Spinal cord (tissue), 10 donors: ENCODE data around the gene TRAF7. TPM values are rescaled to one million over a fixed set of nuclear protein-coding genes. Genes with fewer than 3 reads are reported as not detected.

Experiments
- DNase-seq, 6 donors: peaks; one replicate each; pipeline versions ENCODE4 v3.0.0 to v3.0.0-alpha.2; 2013 to 2015; ENCODE audit warnings: low spot score in 6 of 6, low read depth in 4 of 6
- H3K27ac ChIP-seq: one replicate; pipeline ENCODE4 v1.5.1; 2013; ENCODE audit warnings: low read depth, low read length, control low read depth
- H3K27me3 ChIP-seq: one replicate; pipeline ENCODE4 v1.6.1; 2013; ENCODE audit warnings: low read length; ENCODE audit not compliant: control insufficient read depth, insufficient read depth
- H3K36me3 ChIP-seq: one replicate; pipeline ENCODE4 v1.6.1; 2013; ENCODE audit warnings: low read length; ENCODE audit not compliant: control insufficient read depth, insufficient read depth
- H3K4me1 ChIP-seq: one replicate; pipeline ENCODE4 v1.6.1; 2013; ENCODE audit warnings: low read length; ENCODE audit not compliant: control insufficient read depth, insufficient read depth
- H3K4me3 ChIP-seq: one replicate; pipeline ENCODE4 v1.5.1; 2013; ENCODE audit warnings: low read depth, low read length, control low read depth
- H3K9me3 ChIP-seq: one replicate; pipeline ENCODE4 v1.6.1; 2013; ENCODE audit warnings: low read length; ENCODE audit not compliant: control insufficient read depth, insufficient read depth
- WGBS: methylation state at CpG from one replicate; pipeline ENCODE4 v1.1.5; 2013; ENCODE audit warnings: missing lambda C conversion rate; ENCODE audit not compliant: insufficient coverage; 5-methylcytosine and 5-hydroxymethylcytosine counted together
- polyA plus RNA-seq, 2 donors: library from polyadenylated mRNA; unstranded; fragments of 120-200 nt; gene quantifications; one replicate each; pipeline ENCODE4 v1.2.1, GENCODE V29; 2013; ENCODE audit not compliant: insufficient read length in 2 of 2
- total RNA-seq, 2 donors: library from RNA; depleted of rRNA in 1 of 2; stranded (reverse); fragments of 120-200 nt in 1 of 2; fragments of >200 nt in 1 of 2; gene quantifications; one replicate each; pipeline versions ENCODE4 v1.2.3 to v1.2.4, GENCODE V29; 2013 to 2014
- donor health status: healthy.

The TRAF7 gene
- total and polyA plus RNA-seq, 4 donors = 20.4 to 62.6 (median 51.4) TPM

DNA sequence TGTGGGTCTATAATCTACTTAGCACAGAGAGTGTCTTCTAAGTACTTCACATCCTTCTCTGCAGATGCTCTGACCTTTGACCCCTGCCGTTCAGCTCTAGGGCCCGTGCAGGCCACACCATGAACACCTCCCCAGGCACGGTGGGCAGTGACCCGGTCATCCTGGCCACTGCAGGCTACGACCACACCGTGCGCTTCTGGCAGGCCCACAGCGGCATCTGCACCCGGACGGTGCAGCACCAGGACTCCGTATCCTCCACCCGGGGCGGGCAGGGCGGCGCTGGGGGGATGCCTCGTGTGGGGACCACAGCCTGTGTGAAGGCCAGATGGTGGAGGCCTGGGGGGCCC is 50.4 kb downstream of the TRAF7 start:
- no peak for DNase-seq
- 12% methylated on average over 16 of the region's 16 CpGs for WGBS
- Histone ChIP-seq H3K9me3 (no peaks in the 10 kb centered on the region), H3K27me3 (no peaks in the 10 kb centered on the region), H3K4me3 (peak overlapping the region; percentile 90), H3K4me1 (peaks cover 37% of the 10 kb centered on the region), H3K27ac (peak overlapping the region; percentile 57), H3K36me3 (peaks cover 49% of the 10 kb centered on the region)

DNA sequence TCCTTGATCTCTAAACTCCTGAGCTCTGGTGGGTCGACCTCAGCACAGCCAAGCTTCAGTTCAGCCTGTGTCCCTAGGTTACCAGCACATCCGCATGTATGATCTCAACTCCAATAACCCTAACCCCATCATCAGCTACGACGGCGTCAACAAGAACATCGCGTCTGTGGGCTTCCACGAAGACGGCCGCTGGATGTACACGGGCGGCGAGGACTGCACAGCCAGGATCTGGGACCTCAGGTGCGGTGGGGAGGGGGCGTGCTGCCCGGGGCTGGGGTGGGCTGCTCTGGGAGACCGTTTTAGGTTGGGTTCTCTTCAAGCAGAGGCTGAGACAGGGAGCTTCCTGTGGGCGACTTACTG is 50.8 kb downstream of the TRAF7 start:
- Histone ChIP-seq H3K27me3 (no peaks in the 10 kb centered on the region), H3K9me3 (no peaks in the 10 kb centered on the region), H3K36me3 (peaks cover 54% of the 10 kb centered on the region), H3K4me1 (peaks cover 37% of the 10 kb centered on the region), H3K4me3 (peak overlapping the region; percentile 90), H3K27ac (no peak overlapping the region)
- no peak for DNase-seq
- WGBS = 90% methylated on average over 13 of the region's 18 CpGs

DNA sequence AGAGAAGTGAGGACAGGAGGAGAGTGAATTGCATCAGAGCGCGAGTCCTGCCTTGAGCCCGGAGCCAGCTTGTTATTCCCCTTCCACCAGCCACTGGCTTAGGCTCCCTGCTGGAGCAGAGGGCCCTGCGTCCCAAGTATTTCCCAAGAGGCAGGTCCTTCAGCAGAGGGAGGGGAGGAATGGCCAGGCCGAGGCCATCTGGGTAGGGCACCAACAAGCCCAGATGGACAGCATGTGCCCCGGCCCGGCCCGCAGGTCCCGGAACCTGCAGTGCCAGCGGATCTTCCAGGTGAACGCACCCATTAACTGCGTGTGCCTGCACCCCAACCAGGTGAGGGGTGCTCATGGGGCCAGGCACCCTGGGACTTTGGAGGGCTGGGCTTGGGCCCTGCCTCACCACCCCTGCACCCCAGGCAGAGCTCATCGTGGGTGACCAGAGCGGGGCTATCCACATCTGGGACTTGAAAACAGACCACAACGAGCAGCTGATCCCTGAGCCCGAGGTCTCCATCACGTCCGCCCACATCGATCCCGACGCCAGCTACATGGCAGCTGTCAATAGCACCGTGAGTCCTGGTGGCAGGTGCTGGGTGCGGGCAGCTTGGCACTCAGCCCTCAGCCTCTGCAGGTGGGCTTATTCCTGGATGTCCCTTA is 51.3 kb downstream of the TRAF7 start:
- Histone ChIP-seq H3K27ac (no peak overlapping the region), H3K9me3 (no peaks in the 10 kb centered on the region), H3K36me3 (peaks cover 59% of the 10 kb centered on the region), H3K4me1 (peaks cover 39% of the 10 kb centered on the region), H3K27me3 (no peaks in the 10 kb centered on the region), H3K4me3 (no peak overlapping the region)
- DNase-seq = no peak
- 89% methylated on average over 20 of the region's 23 CpGs for WGBS

GRCh38 chr16:2207872-2208271 is 52.3 kb downstream of the TRAF7 start:
- Histone ChIP-seq H3K27me3 (no peaks in the 10 kb centered on the region), H3K4me3 (no peak overlapping the region), H3K27ac (no peak overlapping the region), H3K36me3 (peaks cover 68% of the 10 kb centered on the region), H3K9me3 (no peaks in the 10 kb centered on the region), H3K4me1 (peaks cover 48% of the 10 kb centered on the region)
- WGBS = 96% methylated on average over 9 of the region's 9 CpGs
- DNase-seq = no peak

GRCh38 chr16:2208308-2208707 is 52.7 kb downstream of the TRAF7 start:
- 76% methylated on average over 22 of the region's 23 CpGs for WGBS
- no peaks in the 10 kb centered on the region for H3K27me3 ChIP-seq
- no peak overlapping the region for H3K27ac ChIP-seq
- no peak for DNase-seq
- H3K36me3 ChIP-seq = peaks cover 73% of the 10 kb centered on the region
- H3K4me1 ChIP-seq = peaks cover 53% of the 10 kb centered on the region
- no peak overlapping the region for H3K4me3 ChIP-seq
- H3K9me3 ChIP-seq = no peaks in the 10 kb centered on the region

DNA sequence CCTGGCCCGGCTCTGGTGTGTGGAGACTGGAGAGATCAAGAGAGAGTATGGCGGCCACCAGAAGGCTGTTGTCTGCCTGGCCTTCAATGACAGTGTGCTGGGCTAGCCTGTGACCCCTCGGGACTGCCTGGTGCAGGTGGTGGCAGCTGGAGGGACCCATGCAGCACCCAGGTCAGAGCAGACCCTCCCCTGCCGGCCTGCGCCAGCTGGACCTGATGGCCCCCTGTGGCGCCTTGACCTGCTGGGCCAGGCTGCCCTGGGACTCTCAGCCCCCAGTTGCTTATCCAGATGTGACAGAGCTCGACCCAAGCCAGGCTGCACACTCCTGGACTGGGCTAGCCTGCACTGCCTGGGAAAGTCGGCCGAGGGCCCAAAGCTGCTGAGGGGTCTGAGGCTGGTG is 53.2 kb downstream of the TRAF7 start:
- Histone ChIP-seq H3K27me3 (no peaks in the 10 kb centered on the region), H3K4me1 (peaks cover 57% of the 10 kb centered on the region), H3K9me3 (no peaks in the 10 kb centered on the region), H3K27ac (no peak overlapping the region), H3K36me3 (peaks cover 73% of the 10 kb centered on the region), H3K4me3 (no peak overlapping the region)
- 93% methylated on average over 9 of the region's 9 CpGs for WGBS
- no peak for DNase-seq

GRCh38 chr16:2209258-2210008 is 53.9 kb downstream of the TRAF7 start:
- Histone ChIP-seq H3K27me3 (no peaks in the 10 kb centered on the region), H3K9me3 (no peaks in the 10 kb centered on the region), H3K36me3 (peaks cover 73% of the 10 kb centered on the region), H3K4me1 (peaks cover 58% of the 10 kb centered on the region), H3K27ac (no peak overlapping the region), H3K4me3 (no peak overlapping the region)
- WGBS = 73% methylated on average over 25 of the region's 29 CpGs
- DNase-seq = no peak

DNA sequence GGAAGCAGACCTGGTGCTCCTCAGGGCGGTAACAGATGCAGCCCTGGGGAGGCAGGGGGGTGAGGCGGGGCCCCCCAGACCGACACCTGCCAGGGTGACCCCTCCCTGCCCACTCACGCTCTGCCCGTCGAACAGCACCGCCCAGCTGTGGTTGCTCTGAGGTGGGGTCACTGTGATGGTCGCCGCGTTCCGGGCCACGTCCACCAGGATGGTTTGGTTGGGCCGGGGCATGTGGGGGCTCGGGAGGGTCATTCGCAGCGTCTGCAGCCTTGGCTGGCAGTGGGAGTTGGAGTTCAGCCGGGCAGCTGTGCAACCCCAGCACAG is 54.4 kb downstream of the TRAF7 start:
- Histone ChIP-seq H3K27ac (no peak overlapping the region), H3K36me3 (peaks cover 73% of the 10 kb centered on the region), H3K4me1 (peaks cover 52% of the 10 kb centered on the region), H3K27me3 (no peaks in the 10 kb centered on the region), H3K9me3 (no peaks in the 10 kb centered on the region), H3K4me3 (no peak overlapping the region)
- DNase-seq = no peak
- 89% methylated on average over 17 of the region's 17 CpGs for WGBS

GRCh38 chr16:2210386-2211365 is 55.1 kb downstream of the TRAF7 start, which contains the start of gene BRICD5:
Gene BRICD5 (minus strand): TSS chr16:2210863. CDS start chr16:2210833, 30 bp downstream.
- H3K27ac ChIP-seq = no peak within 1 kb of the TSS
- H3K4me3 ChIP-seq = no peak within 1 kb of the TSS
- H3K36me3 ChIP-seq = peaks cover 73% of the 10 kb centered on the region
- H3K9me3 ChIP-seq = no peaks in the 10 kb centered on the region
- peaks cover 56% of the 10 kb centered on the region for H3K4me1 ChIP-seq
- H3K27me3 ChIP-seq = no peaks in the 10 kb centered on the region
- 68% methylated on average over 22 of the region's 24 CpGs for WGBS
- DNase-seq = no peak
